HTR-8/SVneo (cell line): ENCODE results near the gene HES4.
"Not testable (repeated sequence)": the region's sequence is repeated elsewhere in the genome, so short reads cannot be mapped to it uniquely, and the experiment has no call there.

Experiments
- DNase-seq: peaks from one replicate; pipeline ENCODE4 v3.0.0; 2011; ENCODE audit warnings: low spot score, mixed read lengths; ENCODE audit not compliant: insufficient read length
- FAIRE-seq: peaks from 2 replicates; lab custom pipeline; 2011; peaks lifted over from hg19 to GRCh38; lab: Jason Lieb, UNC

Gene HES4

DNA sequence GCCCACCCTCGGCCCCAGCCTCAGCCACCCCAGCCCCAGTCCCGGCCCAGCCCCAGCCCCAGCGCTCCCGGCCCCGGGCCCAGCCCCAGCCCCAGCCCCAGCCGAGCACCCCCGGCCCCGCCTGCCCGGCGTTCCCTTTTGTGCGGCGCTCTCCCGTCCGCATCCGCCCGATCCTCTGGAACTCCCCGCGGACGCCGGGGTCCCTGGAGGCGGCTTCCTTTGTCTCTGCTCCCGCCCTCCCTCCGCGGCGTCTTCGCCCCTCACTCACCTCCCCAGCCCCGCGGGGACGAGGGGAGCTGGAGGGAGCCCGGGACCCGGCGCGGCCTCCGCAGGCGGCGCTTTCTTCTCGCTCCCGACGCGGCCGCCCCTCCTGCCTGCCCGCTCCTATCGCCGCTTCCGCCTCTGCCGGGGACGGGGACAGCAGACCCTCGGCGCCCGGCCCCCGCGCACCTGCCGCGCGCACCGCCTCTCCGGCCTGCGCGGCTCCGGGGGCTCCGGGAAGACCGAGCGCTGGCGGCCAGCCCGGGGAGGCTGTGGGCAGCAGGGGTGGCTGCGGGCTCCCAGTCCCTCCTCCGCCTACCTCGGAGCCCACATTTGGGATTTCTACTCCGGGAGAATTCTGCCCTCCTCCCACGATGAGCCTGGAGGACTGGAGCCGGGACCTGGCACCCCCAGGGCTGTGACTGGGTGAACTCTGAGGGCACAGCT is 34.0 kb upstream of the HES4 start:
- FAIRE-seq (no peak), DNase-seq (no peak)

DNA sequence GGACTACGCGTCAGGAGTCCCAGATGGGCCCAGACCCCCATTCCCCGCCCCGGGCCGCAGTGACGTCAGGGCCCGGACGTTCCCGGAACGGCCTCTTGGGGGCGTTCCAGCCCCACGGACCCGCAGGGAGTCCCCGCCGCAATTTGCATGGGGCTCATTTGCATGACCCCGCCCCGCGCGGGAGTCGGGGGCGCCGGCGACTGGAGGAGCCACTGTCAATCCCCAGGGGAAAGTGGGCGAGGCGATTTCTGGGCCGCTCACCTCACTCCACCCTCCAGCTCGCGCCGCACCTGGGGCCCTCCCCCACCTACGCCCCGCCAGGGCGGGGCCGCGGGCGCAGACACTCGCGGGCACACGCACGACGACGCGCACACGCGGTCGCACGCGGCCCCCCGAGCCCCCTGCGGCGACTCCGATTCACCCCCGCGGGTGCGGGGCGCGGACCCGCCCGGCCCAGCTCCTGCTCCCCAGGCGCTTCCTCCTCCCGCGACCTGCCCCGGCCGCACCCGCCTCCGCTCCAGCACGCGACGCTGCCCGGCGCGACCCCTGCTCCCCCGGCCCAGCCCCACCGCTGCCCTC is 33.2 kb upstream of the HES4 start:
- DNase-seq: no peak
- no peak for FAIRE-seq

DNA sequence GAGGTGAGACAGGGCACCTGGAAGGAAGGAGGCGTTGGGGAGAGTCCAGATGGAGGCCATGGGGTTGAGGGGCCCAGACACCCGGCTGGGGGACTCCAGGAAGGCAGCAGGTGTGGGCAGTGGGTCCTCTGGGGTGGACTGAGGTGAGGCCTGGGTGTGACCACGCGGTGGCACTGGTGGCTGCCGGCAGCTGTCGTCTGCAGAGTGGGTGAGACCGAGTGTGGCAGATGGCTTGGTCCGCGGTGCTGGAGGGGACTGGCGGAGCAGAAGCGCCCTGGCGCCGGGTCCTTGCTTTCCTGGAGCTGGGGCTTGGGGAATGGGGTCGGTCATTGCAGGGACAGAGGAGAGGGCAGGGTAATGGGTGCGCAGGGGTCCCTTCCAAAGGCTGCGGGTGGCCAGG is 32.5 kb upstream of the HES4 start:
- DNase-seq (no peak), FAIRE-seq (no peak)

DNA sequence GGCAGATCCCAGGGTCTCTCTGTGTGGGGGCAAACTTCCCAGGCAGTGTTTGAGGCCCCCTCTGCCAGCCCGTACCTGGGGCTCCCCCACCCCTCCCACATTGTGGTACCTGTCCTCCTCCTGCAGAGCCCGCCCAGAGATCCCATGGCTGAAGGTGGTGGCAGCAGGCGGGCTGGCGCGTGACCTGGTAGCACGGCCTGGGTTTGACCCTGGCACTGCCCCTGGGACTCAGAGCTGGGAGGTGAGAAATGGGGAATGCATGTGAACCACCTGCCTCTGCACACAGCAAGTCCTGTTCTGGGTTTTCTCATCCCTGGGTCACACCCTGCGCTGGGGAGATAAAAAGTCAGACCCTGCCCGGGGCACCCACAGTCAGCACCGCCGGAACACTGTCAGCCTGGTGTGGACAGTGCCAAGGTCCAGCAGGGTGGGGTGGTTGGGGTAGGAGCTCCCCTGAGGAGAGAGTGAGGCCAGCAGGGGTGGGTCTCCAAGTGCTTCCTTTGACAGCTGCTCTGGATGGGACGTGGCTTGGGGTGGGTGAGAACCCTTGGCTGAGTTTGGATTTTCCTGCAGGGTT is 31.9 kb upstream of the HES4 start:
- DNase-seq (no peak), FAIRE-seq (no peak)

DNA sequence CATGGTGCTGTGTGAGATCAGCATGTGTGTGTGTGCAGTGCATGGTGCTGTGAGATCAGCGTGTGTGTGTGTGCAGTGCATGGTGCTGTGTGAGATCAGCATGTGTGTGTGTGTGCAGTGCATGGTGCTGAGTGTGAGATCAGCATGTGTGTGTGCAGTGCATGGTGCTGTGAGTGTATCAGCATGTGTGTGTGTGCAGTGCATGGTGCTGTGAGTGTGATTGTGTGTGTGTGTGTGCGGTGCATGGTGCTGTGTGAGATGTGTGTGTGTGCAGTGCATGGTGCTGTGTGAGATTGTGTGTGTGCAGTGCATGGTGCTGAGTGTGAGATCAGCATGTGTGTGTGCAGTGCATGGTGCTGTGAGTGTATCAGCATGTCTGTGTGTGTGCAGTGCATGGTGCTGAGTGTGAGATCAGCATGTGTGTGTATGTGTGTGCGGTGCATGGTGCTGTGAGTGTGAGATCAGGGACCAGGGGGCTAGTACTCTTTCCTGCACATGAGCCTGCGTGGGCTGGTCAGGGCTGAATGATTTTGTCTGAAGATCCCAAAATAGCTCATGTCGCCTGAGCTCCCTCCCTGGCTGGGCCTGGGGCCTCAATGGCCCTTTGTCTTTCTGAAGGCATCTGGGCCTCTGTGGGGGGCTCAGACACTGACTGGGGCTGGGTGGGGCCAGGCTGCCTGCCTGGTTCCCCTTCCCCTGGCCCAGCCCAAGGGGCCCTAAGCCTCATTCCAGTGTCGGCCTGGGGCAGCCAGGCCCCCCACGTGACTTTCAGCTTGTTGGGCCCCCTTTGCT is 31.2 kb upstream of the HES4 start:
- DNase-seq: not testable (repeated sequence)
- peak; percentile 59 for FAIRE-seq

DNA sequence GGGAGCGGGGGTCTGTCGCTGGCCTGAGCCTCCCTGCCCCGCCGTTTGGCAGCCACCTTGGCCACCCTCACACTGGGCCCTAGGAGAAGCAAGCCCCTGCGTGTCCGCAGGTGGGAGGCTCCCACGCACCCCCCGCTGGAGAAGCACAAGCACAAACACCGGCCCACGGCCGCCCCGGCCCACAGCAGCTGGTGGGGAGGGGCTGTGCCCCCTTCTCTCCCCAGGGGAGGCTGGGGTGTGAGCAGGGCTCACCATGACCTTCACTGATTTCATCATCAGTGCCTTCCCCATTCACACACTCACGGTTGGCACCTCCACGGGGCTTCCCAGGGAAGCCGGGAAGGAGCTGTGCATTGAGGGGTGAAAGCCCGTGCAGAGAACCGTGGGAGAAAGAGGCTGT is 27.9 kb upstream of the HES4 start:
- DNase-seq (no peak), FAIRE-seq (no peak)

DNA sequence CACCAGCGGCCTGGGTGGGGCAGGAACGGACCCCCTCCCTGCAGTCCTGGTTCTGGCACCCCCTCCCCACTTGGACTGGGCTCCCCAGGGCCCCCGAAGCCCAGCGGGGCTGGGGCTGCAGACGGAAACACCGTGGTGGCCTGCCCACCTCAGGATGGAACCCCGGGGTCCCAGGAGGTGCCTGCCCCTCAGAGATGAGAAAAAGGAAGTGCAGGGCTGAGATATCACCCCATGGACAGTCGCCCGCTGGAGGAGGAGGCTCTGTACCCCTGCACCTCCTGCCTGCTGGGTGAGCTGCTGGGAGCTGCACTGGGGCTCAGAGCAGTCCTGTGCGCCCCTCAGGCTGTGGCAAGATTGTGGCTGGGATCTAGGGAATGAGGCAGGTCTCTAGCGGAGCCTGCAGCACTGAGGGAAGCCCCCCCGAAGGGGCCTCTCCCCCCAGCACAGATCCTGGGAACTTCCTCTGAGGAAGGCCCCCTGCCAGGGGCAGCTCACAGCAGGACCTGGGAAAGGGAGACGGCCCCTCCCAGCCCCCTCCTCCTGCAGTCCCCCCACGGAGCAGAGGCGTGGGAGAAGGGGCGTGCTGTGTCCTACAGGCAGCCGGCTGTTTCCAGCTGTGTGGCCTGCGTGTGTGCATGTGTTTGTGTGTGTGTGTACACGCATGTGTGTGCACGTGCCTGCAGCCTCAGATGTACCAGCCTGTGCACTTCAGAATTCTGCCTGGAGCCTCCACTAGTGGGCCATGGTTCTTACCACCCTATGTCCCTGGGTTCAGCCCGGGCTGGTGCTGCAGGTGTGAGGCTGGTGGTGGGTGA is 26.9 kb upstream of the HES4 start:
- FAIRE-seq (no peak), DNase-seq (no peak)

DNA sequence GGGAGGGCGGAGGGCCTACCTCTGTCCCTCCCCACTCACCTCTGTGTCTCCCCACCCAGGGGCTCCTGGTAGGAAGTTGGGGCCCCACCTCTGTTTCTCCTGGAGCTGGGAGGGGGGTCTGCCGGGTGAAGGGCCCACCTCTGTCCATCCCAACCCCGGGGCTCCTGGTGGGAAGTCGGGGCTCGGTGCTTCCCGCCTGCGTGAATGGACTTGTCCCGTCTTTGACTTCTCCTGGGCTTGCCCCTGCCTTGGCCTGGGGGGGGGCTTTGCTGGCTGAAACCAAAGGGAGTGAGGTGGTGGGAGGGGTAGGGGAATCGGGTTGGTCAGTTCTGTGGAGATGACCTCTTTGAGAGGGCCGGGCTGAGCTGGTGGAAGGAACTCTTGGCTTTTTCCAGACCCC is 25.8 kb upstream of the HES4 start:
- no peak for DNase-seq
- no peak for FAIRE-seq

DNA sequence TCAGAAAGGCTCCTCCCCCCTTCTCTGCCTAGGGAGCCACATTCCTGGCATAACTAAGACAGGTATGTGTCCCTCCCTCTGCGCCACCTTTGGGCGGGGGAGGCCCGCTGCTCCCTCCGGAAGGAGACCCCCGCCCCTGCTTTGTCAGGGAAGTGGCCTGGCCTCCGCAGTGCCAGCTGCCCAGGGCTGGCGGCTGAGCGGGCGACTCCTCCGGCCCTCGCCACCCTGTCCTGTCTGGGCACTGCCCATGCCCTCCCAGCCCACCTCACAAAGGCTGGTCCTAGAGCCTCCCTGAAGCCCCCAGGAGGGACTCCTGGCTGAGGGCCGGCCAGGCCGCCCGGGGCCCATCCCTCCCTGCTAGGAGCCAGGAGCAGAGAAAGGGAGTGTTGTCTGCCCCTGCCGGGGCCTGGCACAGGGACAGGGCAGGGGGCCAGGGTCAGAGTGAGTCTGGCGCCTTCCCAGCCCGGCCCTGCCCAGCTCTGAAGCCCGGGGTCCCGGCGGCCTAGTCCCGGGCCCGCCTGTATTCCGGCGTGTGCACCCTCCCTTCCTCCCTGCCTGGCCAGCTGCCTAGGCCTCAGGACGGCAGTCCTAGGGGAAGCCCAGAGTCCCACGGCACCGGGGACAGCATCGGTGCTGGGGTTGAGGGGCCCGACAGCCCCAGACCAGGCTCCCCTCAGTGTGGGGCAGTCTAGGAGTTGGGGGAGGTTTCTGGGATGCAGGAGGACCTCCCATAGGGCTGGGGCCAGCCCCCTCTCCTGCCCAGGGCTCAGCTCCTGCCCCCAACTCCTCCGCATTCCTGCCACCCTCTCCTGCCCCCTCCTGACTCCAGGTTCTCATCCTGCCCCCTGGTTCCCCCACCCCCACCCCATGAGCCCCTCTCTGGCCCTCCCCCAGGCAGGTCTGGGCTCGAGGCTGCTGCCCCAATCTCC is 25.1 kb upstream of the HES4 start:
- FAIRE-seq (peak; percentile 86), DNase-seq (peak; percentile 60)

DNA sequence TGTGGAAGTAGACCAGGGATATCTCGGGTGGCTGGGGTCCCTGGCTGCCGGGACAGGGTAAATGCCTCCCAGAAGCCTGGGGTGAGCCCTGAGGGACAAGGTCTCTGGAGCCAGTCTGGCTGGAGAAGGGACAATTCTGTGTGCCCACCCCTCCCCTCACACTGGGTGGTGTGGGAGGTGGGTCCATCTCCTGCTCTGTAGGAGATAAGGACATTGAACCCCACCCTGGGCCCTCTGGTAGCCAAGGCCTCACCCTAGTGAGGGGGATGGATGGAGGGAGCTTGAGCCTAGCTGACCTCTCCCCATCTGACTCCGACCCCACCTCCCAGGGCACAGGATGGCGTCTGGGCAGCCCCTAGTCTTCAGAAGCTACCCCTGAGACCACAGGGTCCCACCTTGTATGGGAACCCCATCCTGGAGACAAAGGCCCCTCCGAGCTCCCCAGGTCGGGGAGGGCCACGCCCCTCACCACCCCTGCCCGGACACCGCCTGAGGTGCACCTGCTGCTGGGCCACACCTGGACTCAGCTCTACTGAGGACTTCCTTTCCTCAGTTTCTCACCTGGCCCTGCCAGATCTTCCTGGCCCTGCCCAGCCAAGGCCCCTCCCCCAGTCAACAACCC is 24.4 kb upstream of the HES4 start:
- DNase-seq: no peak
- FAIRE-seq: no peak

DNA sequence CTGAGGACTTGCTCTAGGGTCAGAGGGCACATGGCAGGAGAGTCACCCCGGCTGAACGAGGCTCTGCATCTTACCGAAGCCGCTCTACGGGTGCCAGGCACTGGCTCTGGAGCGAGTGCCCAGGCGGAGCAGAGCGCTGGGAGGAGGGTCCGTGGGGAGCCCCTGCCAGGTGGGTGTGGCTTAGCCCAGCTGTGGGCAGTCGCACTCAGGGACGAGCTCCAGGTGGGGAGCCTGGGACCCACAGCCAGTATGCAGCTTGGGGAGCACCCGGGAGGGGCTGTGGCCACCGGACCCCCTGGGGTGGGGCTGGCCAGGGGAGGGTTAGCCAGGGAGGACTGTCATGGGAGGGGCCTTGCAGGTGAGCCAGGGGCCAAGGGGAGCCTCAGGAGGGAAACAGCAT is 23.8 kb upstream of the HES4 start:
- no peak for FAIRE-seq
- DNase-seq: no peak

DNA sequence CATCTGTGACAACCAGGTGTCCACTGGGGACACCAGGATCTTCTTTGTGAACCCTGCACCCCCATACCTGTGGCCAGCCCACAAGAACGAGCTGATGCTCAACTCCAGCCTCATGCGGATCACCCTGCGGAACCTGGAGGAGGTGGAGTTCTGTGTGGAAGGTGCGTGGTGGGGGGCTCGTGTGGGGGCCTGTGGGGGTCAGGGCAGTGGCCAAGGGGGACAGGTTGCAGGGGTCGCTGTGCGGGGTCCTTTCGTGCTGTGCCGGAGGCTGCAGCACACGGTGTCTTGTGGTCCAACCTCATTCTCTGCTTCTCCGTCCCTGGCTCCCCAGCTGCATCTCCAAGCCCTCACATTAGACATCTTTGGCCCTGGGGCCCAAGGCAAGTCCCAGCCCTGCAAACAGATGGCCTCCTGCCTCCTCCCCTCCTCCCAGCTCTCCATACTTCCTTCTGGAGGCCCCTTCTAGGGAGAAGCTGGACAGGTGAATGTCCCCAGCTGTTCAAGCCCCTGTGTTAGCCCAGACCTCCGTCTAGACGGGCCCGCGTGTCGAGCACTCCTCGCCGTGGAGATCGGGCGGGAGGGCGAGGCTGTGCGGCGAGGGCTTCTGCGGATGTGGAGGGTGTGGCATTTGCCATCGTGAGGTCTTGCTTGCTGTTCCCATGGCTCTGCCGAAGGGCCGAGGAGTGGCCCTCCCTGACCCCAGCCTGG is 22.6 kb upstream of the HES4 start:
- FAIRE-seq (peak; percentile 4), DNase-seq (no peak)

DNA sequence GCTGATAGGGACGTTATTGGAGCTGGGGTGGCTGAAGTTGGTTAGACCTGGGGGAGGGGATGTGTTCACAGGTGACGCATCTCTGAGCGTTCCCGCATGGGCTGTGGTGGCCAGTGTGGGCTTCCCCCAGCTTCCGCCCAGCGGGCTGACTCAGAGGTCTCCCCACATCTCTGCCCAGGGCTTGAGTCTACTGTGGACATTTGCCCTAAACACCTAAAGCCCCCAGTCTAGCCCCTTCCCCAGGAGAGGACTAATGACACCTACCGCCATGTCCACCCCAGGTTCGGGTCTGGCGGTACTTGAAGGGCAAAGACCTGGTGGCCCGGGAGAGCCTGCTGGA is 22.0 kb upstream of the HES4 start:
- peak; percentile 59 for FAIRE-seq
- DNase-seq: no peak

DNA sequence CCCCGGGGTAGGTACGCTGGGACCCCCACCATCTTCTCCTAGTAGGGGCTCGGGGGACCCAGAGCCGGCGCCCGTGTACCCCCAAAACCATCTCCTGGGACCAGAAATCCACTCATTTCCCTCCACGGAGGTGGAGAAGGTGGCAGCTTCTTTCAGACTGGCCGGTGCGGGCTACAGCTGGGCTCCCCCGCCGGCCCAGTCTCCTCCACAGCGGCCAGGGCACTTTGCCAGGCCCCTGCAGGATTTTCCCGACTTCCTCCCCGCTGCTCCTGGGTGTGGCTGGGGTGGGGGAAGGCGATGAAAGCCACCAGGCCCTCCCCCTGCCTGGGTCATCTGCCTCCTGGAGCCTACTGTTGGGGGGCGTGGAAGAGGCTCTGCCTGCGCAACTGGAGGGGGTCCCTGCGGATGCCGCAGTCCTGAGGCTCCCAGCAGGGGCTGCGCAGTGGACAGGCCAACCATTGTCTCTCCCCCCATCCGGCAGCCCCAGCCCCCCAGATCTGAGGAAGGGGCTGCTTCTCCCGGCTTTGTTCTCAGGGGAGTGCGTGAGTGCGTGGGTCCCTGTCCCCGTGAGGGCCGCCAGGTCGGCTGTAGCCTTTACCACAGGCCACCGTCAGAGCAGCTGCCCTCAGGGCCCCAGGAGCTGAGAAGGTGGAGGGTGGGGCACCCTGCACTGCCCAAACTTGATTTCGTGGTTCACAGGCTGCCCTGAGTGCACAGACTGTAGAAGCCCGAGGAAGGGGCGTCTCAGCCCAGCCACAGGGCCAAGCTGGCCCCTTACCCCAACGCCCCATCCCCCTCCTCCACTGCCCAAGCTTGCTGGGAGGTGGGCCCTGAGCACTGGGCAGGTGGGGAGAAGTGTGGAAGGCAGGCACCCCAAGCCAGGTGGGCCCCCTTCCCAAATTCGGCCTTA is 21.4 kb upstream of the HES4 start:
- DNase-seq: no peak
- FAIRE-seq: peak; percentile 20

DNA sequence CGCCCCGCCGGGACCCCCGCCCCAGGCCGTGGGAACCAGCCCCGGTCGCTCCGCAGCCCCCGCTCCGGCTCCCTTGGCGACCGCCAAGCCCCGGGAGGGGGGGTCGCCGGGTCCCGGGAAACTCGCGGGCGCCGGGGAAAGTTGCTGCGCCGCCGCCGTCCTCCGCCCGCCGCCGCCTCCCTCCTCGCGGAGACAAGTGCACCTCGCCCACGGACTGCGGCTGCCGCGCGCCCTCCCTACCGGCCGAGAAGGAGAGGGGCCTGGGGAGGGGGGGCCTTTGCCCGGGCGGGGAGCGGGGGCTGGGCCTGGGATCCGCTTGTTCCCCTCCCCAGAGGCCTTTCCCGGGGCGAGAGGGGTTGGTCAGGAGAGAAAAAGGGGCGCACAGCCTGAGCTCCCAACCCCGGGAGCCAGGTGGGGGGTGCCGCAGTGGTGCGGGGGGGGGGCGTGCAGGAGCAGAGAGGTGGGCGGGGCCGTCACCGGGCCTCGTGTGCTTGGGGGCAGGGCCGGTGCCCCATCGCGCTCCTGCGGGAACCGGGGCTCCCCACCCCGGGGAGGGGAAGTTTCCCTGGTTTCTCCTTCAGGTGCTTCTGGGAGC is 20.6 kb upstream of the HES4 start:
- DNase-seq (no peak), FAIRE-seq (no peak)

DNA sequence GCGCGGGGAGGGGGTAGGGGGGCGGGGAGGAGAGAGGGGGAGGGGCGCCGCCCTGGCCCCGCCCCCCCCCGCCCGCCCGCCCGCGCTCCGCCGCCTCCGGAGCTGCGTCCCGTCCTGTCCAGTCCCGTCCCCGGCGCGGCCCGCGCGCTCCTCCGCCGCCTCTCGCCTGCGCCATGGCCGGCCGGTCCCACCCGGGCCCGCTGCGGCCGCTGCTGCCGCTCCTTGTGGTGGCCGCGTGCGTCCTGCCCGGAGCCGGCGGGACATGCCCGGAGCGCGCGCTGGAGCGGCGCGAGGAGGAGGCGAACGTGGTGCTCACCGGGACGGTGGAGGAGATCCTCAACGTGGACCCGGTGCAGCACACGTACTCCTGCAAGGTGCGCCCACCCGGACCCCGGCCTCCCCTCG is 20.1 kb upstream of the HES4 start, which contains the start of gene AGRN:
TSS of gene AGRN (plus strand) at position 121 of the 405 bp plus-strand sequence. CDS start at position 174, 53 bp downstream.
- no peak for FAIRE-seq
- no peak for DNase-seq
